ENCODE data around the gene PITRM1. TPM values are rescaled to one million over a fixed set of nuclear protein-coding genes. Genes with fewer than 3 reads are reported as not detected.

Gene PITRM1
- polyA plus RNA-seq, 1 of the 3 experiments (the other 2 are of a cell fraction): 79.6 TPM

- CTCF ChIA-PET: interaction anchor here (1.2 kb wide), 1 partner anchor 24 kb away, joined by 4 read pairs; no protein-coding TSS in a partner anchor
- DNase-seq: no peak
- POLR2A ChIA-PET: no interaction called here
- no peak overlapping the region for H3K27ac ChIP-seq (ENCODE audit: low read depth in 2 of 2, low read length in 1 of 2)
- TF ChIP-seq JUND (IDR thresholded peaks at IDR 0.05) (no peak), ELF1 (IDR thresholded peaks at IDR 0.05) (no peak), FOSL2 (IDR thresholded peaks at IDR 0.05; ENCODE audit: borderline replicate concordance, low read depth) (no peak), CTCF (IDR thresholded peaks at IDR 0.05) (no peak), IRF3 (IDR thresholded peaks at IDR 0.05; ENCODE audit: low read depth, low read length) (no peak), TCF12 (IDR thresholded peaks at IDR 0.05) (no peak), MXI1 (IDR thresholded peaks at IDR 0.05; ENCODE audit: low read depth, low read length) (no peak), FOXJ3 (CRISPR knock-in tag; IDR thresholded peaks at IDR 0.05) (no peak), MAX (IDR thresholded peaks at IDR 0.05; ENCODE audit: low read depth) (no peak), EZH2phosphoT487 (IDR thresholded peaks at IDR 0.05; ENCODE audit: borderline replicate concordance, low read depth) (no peak), SIN3A (IDR thresholded peaks at IDR 0.05; ENCODE audit: borderline replicate concordance, low read depth, low read length) (no peak)
- TF ChIP-seq, protein P1, sequence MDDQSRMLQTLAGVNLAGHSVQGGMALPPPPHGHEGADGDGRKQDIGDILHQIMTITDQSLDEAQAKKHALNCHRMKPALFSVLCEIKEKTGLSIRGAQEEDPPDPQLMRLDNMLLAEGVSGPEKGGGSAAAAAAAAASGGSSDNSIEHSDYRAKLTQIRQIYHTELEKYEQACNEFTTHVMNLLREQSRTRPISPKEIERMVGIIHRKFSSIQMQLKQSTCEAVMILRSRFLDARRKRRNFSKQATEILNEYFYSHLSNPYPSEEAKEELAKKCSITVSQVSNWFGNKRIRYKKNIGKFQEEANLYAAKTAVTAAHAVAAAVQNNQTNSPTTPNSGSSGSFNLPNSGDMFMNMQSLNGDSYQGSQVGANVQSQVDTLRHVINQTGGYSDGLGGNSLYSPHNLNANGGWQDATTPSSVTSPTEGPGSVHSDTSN (IDR thresholded peaks at IDR 0.05): no peak
- TF ChIP-seq, protein P2, sequence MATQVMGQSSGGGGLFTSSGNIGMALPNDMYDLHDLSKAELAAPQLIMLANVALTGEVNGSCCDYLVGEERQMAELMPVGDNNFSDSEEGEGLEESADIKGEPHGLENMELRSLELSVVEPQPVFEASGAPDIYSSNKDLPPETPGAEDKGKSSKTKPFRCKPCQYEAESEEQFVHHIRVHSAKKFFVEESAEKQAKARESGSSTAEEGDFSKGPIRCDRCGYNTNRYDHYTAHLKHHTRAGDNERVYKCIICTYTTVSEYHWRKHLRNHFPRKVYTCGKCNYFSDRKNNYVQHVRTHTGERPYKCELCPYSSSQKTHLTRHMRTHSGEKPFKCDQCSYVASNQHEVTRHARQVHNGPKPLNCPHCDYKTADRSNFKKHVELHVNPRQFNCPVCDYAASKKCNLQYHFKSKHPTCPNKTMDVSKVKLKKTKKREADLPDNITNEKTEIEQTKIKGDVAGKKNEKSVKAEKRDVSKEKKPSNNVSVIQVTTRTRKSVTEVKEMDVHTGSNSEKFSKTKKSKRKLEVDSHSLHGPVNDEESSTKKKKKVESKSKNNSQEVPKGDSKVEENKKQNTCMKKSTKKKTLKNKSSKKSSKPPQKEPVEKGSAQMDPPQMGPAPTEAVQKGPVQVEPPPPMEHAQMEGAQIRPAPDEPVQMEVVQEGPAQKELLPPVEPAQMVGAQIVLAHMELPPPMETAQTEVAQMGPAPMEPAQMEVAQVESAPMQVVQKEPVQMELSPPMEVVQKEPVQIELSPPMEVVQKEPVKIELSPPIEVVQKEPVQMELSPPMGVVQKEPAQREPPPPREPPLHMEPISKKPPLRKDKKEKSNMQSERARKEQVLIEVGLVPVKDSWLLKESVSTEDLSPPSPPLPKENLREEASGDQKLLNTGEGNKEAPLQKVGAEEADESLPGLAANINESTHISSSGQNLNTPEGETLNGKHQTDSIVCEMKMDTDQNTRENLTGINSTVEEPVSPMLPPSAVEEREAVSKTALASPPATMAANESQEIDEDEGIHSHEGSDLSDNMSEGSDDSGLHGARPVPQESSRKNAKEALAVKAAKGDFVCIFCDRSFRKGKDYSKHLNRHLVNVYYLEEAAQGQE (IDR thresholded peaks at IDR 0.05; ENCODE audit: low read depth, low read length): no peak
- WGBS (ENCODE audit: low lambda C conversion rate): 95% methylated on average over 5 of the region's 17 CpGs
- no peaks in the 10 kb centered on the region for H3K9me2 ChIP-seq
- no peak overlapping the region for H3K9ac ChIP-seq
- H3K9me3 ChIP-seq: no peaks in the 10 kb centered on the region
- no peak overlapping the region for H3K4me2 ChIP-seq
- no peak overlapping the region for H3K4me3 ChIP-seq (ENCODE audit: low read depth in 2 of 2, low read length in 1 of 2)
- no peaks in the 10 kb centered on the region for H3K27me3 ChIP-seq (ENCODE audit: insufficient read depth)
- H3K36me3 ChIP-seq (replicated peaks in 1 of 2; ENCODE audit: control insufficient read depth in 1 of 2, insufficient read depth in 2 of 2, low read length in 1 of 2): peaks cover 64 to 91% of the 10 kb centered on the region in 2 experiments
- peaks cover 30% of the 10 kb centered on the region for H3F3A ChIP-seq (replicated peaks; ENCODE audit: insufficient read depth)
- H3K79me2 ChIP-seq (ENCODE audit: insufficient read depth): no peaks in the 10 kb centered on the region
- H3K4me1 ChIP-seq (ENCODE audit: control insufficient read depth in 1 of 2, insufficient read depth in 2 of 2, low read depth in 1 of 2, low read length in 1 of 2): no peaks in the 10 kb centered on the region; a peak in 1 of 4 replicates
- H2AFZ ChIP-seq (ENCODE audit: low read depth): no peak overlapping the region
- H4K20me1 ChIP-seq (ENCODE audit: insufficient read depth): no peaks in the 10 kb centered on the region
These were observed 29.2 kb downstream of the PITRM1 start for GRCh38 chr10:3143366-3143765.
